Body of pancreas (tissue), 4 donors: Measurements from ENCODE around the gene HEPH.
"Not testable (repeated sequence)": the region's sequence is repeated elsewhere in the genome, so short reads cannot be mapped to it uniquely, and the experiment has no call there.

Experiments
- POLR2A ChIP-seq, 3 donors: fragments of 450-650 bp; IDR thresholded peaks; one replicate each; pipeline ENCODE4 v1.6.1; 2016; ENCODE audit warnings: antibody characterized with exemption in 3 of 3, mild to moderate bottlenecking in 2 of 3
- TF ChIP-seq, protein P1 (sequence below), 7 experiments: fragments of 450-650 bp in 4 of 7; fragments of 200-600 bp in 3 of 7; sonication (generic) in 3 of 7; IDR thresholded peaks; one replicate each; pipeline ENCODE4 v1.5.1; 2016 to 2019; ENCODE audit warnings: antibody characterized with exemption in 7 of 7

DNA sequence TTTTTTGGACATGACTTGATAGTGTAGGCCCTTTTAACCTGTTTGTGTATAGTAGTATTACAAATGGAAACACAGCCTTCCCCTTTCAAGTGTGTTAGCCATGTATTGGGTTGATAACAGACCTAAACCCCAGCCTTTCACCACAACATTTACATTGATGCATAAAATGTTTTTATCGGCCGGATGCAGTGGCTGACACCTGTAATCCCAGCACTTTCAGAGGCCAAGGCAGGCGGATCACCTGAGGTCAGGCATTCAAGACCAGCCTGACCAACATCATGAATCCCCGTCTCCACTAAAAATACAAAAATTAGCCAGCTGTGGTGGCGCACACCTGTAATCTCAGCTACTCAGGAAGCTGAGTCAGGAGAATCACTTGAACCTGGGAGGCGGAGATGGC lies 45.3 kb upstream of the HEPH start:
- TF ChIP-seq, protein P1, sequence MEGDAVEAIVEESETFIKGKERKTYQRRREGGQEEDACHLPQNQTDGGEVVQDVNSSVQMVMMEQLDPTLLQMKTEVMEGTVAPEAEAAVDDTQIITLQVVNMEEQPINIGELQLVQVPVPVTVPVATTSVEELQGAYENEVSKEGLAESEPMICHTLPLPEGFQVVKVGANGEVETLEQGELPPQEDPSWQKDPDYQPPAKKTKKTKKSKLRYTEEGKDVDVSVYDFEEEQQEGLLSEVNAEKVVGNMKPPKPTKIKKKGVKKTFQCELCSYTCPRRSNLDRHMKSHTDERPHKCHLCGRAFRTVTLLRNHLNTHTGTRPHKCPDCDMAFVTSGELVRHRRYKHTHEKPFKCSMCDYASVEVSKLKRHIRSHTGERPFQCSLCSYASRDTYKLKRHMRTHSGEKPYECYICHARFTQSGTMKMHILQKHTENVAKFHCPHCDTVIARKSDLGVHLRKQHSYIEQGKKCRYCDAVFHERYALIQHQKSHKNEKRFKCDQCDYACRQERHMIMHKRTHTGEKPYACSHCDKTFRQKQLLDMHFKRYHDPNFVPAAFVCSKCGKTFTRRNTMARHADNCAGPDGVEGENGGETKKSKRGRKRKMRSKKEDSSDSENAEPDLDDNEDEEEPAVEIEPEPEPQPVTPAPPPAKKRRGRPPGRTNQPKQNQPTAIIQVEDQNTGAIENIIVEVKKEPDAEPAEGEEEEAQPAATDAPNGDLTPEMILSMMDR (IDR thresholded peaks at IDR 0.05): not testable (repeated sequence)
- TF ChIP-seq POLR2A (IDR thresholded peaks at IDR 0.05): not testable (repeated sequence)
